Panc1 (cell line): Measurements from ENCODE around the gene PMS2.

ENCODE experiments used
- CTCF ChIP-seq: fragments of 450-650 bp; IDR thresholded peaks from 2 replicates; pipeline ENCODE4 v1.5.1; 2017; ENCODE audit warnings: mild to moderate bottlenecking
- TF ChIP-seq, protein P1 (sequence below), 2 experiments: IDR thresholded peaks; 2 replicates each; pipeline ENCODE4 v1.6.1; 2011 to 2012; ENCODE audit warnings: low read depth in 2 of 2, control low read depth in 1 of 2, low read length in 1 of 2, mild to moderate bottlenecking in 1 of 2, moderate library complexity in 1 of 2; ENCODE audit not compliant: insufficient read depth in 1 of 2

GRCh38 chr7:6035165-6035564 lies 26.3 kb upstream of the PMS2 start:
- TF ChIP-seq CTCF: no peak
- TF ChIP-seq, protein P1, sequence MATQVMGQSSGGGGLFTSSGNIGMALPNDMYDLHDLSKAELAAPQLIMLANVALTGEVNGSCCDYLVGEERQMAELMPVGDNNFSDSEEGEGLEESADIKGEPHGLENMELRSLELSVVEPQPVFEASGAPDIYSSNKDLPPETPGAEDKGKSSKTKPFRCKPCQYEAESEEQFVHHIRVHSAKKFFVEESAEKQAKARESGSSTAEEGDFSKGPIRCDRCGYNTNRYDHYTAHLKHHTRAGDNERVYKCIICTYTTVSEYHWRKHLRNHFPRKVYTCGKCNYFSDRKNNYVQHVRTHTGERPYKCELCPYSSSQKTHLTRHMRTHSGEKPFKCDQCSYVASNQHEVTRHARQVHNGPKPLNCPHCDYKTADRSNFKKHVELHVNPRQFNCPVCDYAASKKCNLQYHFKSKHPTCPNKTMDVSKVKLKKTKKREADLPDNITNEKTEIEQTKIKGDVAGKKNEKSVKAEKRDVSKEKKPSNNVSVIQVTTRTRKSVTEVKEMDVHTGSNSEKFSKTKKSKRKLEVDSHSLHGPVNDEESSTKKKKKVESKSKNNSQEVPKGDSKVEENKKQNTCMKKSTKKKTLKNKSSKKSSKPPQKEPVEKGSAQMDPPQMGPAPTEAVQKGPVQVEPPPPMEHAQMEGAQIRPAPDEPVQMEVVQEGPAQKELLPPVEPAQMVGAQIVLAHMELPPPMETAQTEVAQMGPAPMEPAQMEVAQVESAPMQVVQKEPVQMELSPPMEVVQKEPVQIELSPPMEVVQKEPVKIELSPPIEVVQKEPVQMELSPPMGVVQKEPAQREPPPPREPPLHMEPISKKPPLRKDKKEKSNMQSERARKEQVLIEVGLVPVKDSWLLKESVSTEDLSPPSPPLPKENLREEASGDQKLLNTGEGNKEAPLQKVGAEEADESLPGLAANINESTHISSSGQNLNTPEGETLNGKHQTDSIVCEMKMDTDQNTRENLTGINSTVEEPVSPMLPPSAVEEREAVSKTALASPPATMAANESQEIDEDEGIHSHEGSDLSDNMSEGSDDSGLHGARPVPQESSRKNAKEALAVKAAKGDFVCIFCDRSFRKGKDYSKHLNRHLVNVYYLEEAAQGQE (IDR thresholded peaks at IDR 0.05; ENCODE audit: insufficient read depth in 1 of 2, low read depth in 2 of 2, low read length in 1 of 2): no peak
